OCI-LY1 (cell line): Measurements from ENCODE around the gene SPO11.

Experiments
- EZH2 ChIP-seq: fragments of 200-600 bp; sonication (generic), shearing (Covaris generic); IDR thresholded peaks from 2 replicates; pipeline ENCODE4 v1.8.0; 2017; ENCODE audit warnings: borderline replicate concordance, mixed run types, mild to moderate bottlenecking, antibody characterized with exemption, low read length, moderate library complexity, mixed read lengths
- TF ChIP-seq, protein P1 (sequence below): fragments of 200-600 bp; sonication (generic), shearing (Covaris generic); IDR thresholded peaks from 2 replicates; pipeline ENCODE4 v1.5.1; 2017; ENCODE audit warnings: mild to moderate bottlenecking, antibody characterized with exemption, low read length, moderate library complexity, mixed read lengths

DNA sequence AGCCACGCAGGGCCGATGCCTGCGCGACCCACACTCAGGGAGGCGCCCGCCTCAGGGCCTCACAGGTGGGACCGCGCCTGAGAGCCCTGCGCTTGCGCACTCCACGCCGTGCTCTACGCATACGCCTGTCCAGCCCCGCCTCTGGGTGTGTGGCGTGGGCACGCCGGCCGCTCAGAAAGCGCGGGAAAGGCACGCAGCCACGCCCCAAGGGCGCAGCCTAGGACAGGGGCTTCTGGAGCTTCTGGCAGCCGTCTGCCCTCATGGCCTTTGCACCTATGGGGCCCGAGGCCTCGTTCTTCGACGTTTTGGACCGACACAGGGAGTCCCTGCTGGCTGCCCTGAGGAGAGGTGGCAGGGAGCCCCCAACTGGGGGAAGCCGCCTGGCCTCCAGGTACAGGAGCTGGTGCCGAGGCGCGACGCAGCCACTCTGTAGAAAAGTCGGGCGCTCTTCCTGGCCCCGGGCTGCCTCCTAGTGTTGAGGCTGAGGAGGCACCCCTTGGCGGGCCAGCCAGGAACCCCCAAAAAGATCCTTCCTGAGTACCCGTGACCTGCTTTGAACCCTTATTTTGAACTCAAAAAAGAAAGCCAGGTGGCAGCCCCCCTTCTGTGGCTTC, at the start of gene SPO11:
- TF ChIP-seq, protein P1, sequence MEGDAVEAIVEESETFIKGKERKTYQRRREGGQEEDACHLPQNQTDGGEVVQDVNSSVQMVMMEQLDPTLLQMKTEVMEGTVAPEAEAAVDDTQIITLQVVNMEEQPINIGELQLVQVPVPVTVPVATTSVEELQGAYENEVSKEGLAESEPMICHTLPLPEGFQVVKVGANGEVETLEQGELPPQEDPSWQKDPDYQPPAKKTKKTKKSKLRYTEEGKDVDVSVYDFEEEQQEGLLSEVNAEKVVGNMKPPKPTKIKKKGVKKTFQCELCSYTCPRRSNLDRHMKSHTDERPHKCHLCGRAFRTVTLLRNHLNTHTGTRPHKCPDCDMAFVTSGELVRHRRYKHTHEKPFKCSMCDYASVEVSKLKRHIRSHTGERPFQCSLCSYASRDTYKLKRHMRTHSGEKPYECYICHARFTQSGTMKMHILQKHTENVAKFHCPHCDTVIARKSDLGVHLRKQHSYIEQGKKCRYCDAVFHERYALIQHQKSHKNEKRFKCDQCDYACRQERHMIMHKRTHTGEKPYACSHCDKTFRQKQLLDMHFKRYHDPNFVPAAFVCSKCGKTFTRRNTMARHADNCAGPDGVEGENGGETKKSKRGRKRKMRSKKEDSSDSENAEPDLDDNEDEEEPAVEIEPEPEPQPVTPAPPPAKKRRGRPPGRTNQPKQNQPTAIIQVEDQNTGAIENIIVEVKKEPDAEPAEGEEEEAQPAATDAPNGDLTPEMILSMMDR, result peak; percentile 96
- TF ChIP-seq EZH2, result no peak
